HG03095 (cell line): ENCODE results near the gene ZNF350.
A peak's percentile ranks its signal among the peaks of the same experiment; 100 is the strongest.
"Not testable (repeated sequence)": the region's sequence is repeated elsewhere in the genome, so short reads cannot be mapped to it uniquely, and the experiment has no call there.

Experiments used
- ATAC-seq: cut with Tn5 transposase; IDR thresholded peaks from one replicate; pipeline ENCODE4 v1.9.1; 2021; ENCODE audit warnings: moderate library complexity; ENCODE audit not compliant: unreplicated experiment

Gene ZNF350

DNA sequence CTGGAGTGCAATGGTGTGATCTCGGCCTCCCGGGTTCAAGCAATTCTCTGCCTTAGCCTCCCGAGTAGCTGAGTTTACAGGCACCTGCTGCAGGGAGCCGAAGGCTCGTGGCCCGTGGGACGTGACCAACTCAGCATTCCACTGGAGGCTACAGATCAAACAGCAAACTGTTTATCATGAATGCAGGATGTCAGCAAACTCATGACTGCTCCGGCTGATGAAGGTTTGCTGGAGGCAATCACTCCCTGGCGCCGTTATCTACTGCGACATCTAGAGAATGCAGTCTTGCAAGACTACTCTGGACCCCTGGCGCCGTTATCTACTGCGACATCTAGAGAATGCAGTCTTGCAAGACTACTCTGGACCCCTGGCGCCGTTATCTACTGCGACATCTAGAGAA lies 10.9 kb downstream of the ZNF350 start:
- not testable (repeated sequence) for ATAC-seq

DNA sequence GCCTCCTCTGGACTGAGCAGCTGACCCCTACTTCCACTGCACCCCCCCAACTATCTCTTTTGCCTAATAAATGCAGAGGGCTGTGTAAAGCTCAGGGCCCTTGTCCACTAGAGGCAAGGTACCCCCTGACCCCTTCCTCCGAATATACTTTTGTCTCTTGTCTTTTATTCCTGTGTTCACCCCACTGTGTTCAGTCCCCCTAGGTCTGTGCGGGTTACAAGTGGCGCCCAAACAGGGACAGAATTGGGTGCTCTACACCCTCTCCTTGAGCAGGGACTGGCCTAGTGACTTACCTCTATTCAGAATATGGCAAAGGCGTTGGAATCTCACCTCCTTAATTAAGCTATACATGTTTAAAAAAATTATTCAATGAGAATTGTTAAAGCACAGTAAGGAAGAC lies 15.0 kb downstream of the ZNF350 start:
- ATAC-seq, result no peak

DNA sequence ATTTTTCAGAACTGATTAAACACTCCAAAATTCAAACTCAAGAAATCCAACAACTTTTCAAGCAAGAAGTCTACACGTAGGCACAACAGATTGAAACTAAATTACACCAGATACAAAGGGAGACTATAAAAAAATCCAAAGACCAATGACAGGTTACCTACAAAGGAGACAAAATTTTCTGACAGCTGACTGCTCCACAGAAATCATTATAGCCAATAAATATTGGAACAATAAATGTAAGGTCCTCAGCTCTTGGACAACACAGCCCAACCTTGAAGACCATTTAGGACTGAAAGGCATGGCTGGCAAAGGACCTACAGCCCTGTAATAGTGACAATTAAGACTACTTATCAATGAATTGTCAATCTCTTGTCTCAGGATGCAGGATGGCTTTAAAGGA lies 15.9 kb downstream of the ZNF350 start:
- no peak for ATAC-seq

DNA sequence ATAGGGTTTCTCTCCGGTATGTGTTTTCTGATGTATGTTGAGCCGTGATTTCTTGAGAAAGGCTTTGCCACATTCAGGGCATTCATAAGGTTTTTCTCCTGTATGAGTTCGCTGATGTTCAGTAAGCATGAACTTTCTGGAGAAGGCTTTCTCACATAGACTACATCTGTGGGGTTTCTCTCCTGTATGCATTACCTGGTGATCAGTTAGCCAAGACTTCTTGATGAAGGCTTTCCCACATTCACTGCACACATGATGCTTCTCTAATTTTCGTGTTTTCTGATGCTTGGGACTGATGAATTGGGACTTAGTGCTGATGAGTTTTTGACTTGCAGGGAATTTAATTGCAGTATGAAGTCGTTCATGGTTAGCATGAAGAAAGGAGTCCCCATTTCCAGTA lies 21.1 kb downstream of the ZNF350 start:
- no peak for ATAC-seq

DNA sequence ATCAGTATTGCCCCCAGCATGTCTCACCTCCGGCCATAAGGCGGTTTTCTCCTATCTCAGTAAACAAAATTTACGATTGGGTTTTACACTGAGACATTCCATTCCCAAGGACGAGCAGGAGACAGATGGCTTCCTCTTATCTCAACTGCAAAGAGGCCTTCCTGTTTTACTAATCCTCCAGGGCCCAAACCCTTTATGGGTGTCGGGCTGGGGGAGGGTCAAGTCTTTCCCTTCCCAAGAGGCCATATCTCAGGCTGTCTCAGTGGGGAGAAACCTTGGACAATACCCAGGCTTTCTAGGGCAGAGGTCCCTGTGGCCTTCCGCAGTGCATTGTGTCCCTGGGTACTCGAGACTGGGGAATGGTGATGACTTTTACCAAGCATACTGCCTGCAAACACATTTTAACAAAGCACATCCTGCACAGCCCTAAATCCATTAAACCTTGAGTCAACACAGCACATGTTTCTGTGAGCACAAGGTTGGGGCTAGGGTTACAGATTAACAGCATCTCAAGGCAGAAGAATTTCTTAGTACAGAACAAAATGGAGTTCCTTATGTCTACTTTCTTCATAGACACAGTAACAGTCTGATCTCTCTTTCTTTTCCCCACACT lies 25.9 kb downstream of the ZNF350 start:
- ATAC-seq, result not testable (repeated sequence)

DNA sequence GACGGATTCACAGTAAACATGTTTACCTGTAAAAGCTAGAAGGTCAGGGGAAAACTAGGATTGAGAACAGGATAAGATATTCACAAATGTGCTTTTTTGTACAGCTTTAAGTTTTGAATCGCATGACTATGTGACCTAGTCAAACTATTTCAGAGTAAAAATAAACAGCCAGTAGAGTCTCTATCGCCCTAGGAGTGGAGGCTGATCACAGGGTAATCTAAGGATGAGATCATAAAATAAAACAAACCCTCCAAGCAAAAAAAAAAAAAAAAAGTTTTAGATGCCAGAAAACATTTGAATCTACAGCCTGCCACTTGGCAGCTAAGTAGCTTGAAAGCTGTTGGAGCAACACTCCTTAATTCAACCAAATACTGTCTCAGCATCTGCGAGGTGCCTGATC lies 26.8 kb downstream of the ZNF350 start:
- ATAC-seq, result no peak

DNA sequence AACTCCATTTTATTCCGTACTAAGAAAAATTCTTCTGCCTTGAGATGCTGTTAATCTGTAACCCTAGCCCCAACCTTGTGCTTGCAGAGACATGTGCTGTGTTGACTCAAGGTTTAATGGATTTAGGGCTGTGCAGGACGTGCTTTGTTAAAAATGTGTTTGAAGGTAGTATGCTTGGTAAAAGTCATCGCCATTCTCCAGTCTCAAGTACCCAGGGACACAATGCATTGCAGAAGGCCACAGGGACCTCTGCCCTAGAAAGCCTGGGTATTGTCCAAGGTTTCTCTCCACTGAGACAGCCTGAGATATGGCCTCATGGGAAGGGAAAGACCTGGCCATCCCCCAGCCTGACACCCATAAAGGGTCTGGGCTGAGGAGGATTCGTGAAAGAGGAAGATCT lies 28.8 kb downstream of the ZNF350 start:
- ATAC-seq, result not testable (repeated sequence)

DNA sequence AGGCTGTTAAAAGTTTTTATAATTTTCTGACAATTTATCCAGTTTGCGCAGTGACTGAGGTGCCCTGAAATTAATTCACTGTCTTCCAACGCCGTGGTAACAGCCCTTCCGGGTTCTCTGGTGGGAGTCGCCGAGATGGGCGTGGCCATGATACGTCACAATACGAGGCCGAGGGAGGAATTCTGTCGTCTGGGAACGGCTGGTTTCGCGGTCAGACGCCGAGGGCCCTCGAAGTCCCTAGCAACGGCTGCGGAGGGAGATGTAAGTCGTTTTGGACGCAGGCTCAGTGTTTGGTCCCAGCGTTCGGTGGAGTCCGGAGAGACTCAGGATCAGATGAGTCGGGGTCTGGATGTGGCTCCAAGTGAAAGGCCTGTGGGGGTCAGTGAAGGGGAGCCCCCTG lies 37.7 kb downstream of the ZNF350 start:
- no peak for ATAC-seq

DNA sequence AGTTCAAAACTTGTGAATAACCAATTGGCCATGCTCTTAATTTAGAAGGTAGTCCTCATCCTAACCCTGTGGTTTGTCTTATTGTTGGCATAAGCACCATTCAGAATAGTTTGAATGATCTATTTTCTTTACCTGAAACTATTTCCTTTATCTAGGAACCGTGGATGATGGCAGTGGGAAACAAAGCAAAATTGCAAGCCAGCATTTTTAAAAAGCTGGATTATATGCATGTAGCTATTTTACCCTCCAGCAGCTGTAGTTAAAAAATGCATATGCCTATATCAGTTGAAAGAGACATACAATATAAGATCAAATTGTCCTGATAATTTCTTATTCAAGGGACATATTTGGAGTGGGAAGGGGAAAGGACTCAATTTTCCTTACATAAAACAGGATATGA lies 40.0 kb downstream of the ZNF350 start:
- no peak for ATAC-seq

DNA sequence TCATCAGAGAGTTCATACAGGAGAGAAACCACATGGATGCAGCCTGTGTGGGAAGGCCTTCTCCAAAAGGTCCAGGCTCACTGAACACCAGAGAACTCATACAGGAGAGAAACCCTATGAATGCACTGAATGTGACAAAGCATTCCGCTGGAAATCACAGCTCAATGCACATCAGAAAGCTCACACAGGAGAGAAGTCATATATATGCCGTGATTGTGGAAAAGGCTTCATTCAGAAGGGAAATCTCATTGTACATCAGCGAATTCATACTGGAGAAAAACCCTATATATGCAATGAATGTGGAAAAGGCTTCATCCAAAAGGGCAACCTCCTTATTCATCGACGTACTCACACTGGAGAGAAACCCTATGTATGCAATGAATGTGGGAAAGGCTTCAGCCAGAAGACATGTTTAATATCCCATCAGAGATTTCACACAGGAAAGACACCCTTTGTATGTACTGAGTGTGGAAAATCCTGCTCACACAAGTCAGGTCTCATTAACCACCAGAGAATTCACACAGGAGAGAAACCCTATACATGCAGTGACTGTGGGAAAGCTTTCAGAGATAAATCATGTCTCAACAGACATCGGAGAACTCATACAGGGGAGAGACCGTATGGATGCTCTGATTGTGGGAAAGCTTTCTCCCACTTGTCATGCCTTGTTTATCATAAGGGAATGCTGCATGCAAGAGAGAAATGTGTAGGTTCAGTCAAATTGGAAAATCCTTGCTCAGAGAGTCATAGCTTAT lies 41.7 kb downstream of the ZNF350 start:
- ATAC-seq, result no peak

DNA sequence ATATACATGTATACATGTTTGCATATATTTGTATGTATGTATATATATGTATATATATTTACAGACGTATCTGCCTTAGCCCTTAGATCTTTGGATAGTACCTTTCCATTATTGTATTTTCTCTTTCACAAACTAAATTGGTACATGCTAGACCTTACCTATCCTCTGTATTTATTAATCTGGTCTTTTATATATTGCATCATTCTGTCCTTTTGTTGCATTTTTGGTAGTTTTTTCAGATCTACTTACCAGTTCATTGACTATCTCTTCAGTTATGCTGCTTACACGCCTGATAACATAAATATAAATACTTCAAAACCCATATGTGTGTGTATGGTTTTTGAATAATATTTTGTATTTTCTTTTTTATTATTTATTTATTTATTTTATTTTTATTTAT lies 47.7 kb downstream of the ZNF350 start:
- ATAC-seq, result no peak

DNA sequence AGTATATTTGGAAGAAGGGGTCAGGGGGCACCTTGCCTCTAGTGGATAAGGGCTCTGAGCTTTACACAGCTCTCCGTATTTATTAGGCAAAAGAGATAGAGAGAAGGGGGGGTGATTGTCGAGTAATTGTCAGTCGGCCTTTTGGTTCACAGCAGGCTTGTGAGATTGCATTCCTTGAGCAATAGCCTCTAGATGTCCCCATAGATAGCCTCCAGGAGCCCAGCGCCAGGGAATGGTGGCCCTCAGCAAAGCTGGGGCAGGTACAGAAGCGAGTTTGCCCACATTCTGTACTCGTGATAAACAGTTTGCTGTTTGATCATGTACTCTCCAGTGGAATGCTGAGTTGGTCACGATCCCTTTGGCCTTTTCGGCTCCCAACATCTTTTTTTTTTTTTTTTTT lies 54.7 kb downstream of the ZNF350 start:
- ATAC-seq, result no peak

DNA sequence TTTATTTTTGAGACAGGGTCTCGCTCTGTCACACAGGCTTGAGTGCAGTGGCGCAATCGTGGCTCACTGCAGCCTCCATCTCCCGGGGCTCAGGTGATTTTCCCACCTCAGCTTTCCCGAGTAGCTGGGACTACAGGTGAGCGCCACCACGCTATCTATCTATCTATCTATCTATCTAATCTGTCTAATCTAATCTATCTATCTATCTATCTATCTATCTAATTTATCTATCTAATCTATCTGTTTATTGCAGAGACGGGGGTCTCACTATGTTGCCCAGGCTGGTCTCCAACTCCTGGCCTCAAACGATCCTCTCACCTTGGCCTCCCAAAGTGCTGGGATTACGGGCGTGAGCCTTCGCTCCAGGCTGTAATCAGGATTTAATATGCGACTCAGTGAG lies 58.8 kb downstream of the ZNF350 start:
- no peak for ATAC-seq

DNA sequence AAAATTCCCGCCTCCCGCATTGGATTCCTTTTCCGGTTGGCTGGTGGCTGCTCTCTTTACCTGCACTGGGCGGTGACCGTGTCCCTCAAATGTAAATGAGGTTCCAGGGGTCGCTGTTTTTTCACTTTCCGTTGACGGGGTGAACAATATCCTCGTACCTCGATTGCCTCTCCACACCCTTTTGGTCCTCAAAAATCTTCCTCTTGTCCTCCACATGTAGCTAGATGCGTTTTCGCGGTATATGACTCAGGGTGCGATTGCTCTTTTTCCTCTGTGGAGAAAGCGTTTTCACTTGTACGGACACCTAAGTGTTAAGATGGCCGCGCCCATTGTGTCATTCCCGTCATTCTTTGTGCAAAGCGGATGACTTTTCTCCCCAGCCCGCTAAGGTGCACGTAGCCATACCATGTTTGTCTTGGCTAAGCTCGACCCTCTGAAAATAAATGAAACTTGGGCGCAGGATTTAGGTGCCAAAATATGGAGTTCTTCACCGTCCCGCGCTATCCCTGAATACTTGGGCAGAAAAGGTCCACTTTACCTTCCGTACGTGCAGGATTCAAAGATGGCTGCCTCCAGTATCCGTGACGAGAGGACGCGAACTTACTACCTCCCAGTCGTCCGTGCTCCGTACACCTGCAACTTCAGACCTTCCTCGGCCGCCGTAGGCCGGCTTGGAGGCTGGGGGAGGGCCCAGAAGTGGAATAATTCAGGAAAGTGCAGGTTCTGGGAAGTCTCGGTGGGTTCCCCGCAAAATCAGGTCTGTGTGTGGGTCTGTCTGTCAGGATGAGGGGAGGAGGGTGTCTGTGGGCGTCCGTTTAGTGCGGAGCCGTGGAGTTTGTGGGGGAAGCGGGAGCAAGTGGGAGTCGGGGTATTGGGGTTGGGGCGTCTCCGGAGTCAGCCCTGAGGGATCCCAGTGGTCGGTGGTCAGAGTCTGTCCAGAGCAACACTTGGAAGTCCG lies 59.6 kb downstream of the ZNF350 start, which contains the start of gene ZNF613:
Gene ZNF613 (plus strand): TSS at position 689 of the 958 bp plus-strand sequence. CDS start 8,749 bp downstream, outside the sequence.
- peak; percentile 65 for ATAC-seq

DNA sequence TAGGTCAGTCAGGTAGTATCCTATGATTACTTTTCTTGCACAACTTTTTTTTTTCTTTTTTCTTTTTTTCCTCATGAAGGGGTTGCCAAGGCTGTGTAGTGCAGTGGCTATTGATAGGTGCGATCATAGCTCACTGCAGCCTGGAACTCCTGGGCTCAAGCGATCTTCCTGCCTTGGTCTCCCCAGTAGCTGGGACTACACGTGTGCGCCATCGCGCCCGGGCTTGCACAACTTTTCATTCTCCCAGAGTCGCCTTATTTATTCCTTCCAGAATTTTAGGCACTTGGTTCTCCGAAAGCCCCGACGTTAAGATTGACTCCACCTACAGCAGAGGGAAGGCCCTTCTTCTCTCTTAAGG lies 60.2 kb downstream of the ZNF350 start:
- ATAC-seq, result no peak

DNA sequence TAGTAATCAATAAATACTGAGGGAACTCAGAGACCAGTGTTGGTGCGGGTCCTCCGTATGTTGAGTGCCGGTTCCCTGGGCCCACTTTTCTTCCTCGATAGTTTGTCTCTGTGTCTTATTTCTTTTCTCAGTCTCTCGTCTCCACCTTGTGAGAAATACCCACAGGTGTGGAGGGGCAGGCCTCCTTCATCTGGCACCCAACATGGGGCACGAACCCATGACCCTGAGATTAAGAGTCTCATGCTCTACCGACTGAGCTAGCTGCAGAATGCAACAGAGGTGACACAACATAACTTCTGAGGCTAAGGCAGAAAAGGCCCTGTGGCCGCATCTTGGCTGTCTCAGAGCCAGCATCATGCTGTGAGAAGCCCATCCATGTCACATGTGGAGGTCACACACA lies 64.7 kb downstream of the ZNF350 start:
- no peak for ATAC-seq

DNA sequence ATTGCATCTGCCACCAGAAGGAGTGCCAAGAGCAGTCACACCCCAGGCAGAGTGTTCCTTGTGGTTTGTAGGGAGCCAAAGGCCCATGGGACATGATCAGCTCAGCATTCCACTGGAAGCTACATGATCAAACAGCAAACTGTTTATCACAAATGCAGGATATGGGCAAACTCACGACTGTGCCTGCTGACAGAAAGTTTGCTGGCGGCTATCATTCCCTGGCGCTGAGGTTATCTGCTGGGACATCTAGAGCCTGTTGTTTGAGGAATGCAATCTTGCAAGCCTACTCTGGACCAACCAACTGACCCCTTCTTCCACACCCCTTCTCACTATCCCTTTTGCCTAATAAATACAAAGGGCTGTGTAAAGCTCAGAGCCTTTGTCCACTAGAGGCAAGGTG lies 67.0 kb downstream of the ZNF350 start:
- ATAC-seq, result no peak

DNA sequence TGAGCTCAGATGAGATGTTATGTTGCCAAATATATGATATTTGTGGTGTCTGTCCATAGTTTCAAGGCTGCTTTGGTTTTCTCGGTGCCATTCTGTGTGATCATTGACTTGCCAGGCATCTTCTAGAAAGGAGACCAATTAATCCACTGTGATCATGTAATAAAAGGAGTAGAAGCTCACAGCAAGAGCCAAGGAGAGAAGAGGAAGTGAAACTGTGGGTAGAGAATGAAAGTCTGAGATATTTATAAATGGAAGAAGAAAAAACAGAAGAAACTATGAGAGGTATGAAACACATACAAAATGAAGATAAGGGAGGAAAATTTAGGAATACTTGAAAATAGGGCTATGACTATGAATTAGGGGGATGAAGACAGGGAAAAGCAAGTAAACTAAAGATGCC lies 70.5 kb downstream of the ZNF350 start:
- ATAC-seq, result no peak

DNA sequence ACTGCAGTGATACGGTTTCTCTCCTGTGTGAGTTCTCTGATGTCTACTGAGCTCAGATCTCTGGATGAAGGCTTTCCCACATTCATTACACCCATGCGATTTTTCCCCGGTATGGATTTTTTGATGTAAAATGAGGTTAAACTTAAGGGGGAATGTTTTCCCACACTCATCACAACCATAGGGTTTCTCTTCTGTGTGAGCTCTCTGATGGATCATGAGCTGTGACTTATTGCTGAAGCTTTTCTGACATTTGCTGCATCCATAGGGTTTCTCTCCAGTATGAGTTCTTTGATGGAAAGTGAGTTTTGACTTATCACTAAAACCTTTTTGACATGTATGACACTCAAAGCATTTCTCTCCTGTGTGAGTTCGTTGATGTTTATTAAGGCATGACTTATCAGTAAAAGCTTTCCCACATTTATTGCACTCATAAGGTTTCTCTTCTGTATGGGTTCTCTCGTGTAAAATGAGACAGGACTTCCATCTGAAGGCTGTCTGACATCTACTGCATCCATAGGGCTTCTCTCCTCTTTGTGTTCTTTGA lies 71.2 kb downstream of the ZNF350 start:
- no peak for ATAC-seq
